IPS DF 4.7 (cell line): ENCODE results near the gene MCF2L2.

Experiments
- DNase-seq: peaks from one replicate; pipeline ENCODE4 v3.0.0-alpha.2; 2013; ENCODE audit warnings: low spot score; ENCODE audit errors: extremely low read depth

The MCF2L2 gene

DNA sequence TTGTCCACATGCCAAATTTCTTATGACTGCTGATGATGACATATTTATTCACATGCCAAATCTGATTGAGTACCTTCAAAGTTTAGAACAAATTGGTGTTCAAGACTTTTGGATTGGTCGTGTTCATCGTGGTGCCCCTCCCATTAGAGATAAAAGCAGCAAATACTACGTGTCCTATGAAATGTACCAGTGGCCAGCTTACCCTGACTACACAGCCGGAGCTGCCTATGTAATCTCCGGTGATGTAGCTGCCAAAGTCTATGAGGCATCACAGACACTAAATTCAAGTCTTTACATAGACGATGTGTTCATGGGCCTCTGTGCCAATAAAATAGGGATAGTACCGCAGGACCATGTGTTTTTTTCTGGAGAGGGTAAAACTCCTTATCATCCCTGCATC, 158.1 kb downstream of the MCF2L2 start:
- no peak for DNase-seq

DNA sequence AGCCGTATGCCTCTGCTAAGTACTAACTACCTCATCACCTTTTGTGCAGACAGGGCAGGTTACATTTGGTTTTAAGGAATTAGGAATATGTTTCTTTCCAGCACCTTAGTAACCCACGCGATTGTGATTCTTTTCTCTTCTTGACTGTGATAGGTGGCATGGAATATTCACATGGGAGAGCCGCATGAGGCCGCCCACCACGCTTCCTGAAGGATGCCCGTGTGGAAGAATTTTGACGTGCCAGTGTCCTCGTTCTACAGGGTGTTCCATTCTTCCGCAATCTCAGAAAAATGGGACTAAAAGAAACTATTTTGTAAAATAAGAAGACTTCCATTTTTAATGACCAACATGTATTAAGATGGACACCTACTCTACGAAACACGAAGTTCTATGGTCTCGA, 159.1 kb downstream of the MCF2L2 start:
- DNase-seq: no peak

DNA sequence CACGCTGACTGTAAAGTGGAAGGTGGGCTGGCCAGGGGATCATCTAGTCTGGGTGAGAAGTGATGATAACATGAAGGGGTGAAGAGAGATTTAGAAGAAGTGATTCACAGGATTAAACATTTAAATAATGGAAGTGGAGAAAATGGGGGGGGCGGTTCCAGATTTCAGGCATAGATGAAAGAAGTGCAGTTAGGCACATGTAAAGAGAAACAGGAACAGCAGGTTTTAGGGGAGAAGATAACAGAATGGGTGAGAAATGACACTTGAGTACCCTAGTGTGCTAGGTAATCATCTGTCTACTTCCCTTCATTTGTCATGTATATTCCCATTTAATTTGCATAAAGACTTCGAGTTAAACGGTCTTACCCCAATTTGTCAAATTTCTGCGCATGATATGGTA, 160.1 kb downstream of the MCF2L2 start:
- no peak for DNase-seq

DNA sequence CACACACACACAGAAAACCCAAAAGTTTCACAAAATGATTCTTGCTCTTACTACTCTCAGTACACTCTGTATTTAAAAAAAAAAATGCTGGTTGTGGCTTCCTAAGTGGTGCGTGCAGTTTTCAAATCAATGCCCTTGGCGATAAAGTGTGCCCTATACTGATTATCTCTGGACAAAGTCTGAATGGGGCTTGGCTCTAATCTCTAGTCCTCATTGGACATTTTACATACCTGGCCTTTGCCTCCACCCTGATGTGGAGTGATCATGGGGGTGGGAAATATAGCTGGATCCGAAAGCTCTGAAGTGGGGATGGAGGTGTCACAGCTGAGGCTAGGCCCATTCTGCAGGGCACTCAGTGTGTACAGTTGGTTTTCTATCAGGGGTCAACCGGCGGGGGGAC, 161.3 kb downstream of the MCF2L2 start:
- DNase-seq: no peak

DNA sequence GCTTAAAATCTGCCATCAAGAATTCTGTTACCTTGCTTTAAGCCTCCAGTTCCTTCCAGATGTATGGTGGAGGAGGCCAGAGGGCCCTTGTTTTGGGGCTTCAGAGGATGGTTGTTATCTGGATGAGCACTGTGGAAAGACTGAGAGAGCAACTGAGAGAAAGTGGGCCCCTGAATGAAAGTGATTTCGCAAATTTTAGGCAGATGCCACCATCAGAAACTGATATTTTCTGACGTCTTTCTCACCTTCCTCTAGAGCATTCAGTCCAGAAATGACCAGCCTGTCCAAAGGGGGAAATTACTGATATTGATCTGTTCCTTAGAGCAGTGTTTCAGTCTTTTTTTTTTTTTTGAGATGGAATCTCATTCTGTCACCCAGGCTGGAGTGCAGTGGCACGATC, 162.0 kb downstream of the MCF2L2 start:
- no peak for DNase-seq

DNA sequence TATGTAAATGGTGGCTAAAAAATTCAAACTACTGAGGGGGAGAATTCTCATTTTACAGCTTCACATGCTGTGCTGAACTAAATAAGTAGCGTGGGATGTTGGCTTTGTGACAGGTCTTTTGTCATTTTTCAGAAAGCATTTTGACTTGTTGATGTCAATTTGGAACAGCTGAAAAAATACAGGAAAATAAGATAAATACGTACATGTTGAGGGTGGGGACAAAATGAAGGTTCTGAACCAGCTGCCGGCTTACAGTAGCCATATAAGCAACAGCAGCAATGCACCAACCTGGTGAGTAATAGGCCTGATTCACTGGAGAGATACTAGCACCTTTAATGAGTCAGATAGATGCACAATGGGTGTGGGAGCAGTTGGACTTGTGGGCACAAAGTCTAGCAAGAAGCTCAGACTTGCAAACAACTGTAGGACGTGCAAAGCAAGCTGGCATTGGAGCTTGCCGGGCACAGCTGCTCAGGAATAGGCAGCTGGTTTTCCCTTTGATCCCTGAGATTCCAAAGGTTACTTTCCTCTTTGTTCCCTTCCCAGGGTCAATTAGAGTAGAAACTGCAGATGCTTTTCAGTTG, 162.5 kb downstream of the MCF2L2 start:
- no peak for DNase-seq

DNA sequence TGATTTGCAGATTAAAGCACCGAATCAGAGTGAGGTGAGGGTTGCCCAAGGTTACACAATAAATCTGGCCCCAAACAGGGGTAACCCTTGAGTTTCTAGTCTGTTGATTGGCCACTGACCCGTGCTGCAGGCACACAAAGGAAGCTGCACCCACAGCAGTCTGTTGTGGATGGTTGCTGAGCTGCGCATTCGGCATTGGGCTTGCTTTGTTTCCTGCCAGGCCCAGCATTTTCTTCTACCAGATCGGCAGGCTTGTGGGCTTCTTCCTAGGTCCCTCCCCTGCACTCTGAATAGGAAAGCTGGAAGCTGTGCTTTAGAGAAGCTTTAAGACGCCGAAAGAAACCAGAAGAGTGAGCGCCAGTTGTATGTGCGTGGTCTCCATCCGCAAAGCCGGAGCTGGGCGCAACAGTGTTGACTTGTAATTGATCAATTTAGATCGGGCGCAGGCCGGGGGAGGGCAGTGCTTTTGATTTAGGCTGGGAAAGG, 163.2 kb downstream of the MCF2L2 start:
- DNase-seq: no peak

DNA sequence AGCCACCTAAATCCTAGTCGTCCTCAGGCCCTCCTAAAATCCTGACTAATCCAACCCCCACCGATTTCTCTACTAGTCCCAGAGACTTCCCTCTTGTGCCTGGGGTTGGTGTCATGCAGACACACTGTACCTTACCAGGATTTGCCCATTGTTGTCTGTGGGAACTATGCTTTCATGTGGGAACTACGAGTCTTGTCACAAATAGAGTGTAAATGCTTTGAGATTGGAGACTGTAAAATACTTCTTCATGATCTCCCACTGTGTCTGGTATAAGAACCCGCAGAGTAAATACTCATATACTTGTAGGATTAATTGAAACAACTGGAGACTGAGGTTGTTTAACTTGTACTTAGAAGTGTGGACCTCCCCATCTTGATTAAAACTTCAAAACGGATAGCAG, 164.2 kb downstream of the MCF2L2 start:
- DNase-seq: no peak

DNA sequence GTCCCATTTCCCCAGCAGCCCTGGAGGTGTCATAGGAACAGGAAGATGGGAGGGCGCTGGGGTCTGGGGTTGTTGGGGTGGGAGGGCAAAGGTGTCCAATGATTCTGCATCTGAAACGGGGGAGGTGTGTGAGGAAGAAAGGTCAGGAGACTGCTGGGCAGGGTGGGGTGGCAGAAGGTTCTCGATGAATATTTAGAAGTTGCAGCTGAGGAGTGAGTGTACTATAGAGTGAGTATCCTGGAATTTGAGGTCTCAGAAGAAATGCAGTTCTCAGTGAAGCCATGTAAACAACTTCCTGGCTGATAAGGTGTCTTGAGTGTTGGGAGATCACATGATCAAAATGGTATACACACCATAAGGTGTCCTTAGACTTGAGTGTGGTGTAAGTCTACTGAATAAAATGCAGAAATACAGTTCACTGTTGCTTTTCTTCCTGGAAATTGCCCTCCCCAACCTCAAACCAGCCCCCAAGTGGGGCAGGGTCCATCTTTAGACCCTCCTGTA, 165.5 kb downstream of the MCF2L2 start:
- DNase-seq: no peak

DNA sequence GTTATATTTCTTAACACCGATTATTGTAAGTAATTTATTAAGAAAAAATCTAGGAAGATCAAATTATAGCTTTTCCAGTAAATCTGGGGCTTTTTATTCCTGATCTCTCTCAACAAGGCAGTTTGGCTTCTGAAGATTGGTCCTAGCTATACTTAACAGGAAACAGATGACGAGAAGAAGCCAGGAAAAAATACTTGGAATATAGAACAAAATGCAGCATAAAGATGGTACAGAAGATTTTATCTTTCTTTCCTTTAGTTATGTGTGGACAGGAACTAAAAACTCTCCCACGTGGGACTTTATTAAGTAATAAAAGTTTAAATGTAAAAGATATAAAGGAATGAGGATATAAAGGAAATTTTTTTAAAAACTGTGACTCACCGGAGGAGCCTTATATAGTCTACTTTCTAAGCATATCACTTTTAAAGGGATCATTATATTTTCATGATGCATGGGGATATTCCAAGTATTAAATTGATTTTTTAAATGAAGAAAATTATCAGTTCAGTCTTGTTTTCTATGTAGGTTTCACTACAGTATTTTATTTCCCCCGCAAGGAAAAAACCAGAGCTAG, 167.2 kb downstream of the MCF2L2 start:
- no peak for DNase-seq

DNA sequence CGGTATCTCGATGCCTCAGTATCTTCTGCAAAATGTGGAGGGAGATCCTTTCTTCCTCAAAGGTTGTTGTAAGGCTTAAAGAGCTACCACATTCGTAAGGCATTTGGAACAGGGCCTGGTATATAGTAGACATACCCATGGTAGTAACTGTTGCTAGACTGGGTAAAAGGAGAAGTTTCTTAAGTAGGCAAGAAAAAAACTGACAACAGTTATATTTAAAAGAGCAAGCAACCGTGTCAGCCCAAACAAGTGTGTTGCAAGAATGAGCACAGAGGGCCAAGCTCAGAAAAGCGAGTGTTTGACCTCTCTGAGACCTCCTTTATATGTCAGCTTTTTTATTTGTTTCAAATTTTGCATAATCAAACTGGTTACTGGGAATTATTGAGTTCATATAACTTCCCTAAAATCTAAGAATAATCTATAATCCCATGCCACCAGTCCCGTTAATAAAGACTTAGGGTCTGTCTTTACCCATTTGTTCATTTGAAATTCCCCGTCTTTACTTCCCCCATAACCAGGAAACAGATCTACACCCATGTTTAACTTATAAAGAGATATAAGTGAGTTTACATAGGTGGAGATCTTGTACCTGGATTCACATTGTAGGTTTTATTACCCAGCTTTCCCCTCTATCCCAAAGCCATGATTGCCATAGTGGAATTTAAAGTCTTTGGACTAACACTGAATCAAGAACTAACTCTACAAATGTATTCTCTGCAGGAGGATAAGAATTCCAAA, 168.1 kb downstream of the MCF2L2 start:
- no peak for DNase-seq

DNA sequence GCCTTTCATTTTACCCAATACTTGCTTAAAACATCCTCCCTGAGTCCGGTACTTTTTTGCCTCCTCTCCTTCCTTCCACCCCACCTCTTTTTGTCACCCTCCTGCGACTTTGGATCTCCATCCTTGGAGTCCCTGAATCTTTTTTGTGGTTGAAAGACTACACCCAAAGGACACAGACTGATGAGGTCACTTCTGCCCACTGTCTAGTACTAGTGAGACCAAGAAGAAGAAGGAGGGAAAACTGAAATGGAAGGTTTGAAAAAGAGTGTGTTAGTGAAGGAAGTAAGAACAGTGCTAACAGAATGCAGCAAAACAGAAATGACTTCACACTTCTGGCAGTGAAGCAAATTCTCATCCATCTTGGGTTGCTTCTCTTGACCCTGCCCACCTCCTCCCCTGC, 168.8 kb downstream of the MCF2L2 start:
- DNase-seq: no peak

DNA sequence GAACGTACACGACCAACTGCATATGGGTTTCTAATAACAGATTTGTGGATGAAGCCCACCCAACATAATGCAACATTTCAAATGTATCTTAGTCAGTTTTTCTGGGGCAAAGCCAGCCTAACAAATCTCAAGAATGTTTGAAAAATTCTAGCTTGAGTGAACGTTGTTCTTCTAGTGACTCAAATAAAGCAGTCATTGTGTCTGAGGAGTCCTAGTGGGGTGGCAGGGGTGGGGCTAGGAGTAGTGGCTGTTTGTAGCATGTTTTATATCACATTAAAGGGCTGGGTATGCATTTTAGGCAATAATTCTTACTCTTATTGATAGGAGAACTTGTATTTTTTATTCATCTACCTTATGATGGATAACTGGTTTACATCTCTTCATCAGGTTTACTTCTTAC, 169.3 kb downstream of the MCF2L2 start:
- no peak for DNase-seq

DNA sequence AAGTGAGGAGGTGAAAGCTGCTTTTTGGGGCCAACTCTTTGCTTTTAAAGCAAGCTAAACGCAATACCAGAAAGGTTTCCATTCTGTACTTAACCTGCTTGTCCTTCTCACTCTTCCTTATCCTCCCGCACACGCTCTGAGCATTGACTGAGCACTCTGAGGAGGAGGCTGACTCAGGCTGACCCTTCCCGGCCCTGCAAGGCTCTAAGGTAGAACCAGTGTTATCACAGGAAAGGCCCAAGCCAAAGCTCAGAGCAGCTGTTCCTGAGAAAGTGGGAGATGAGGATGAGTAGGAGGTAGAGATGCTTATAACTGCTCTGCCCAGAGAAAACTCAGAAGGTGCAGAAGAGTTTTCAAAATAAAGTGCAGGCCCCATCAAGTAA, 173.1 kb downstream of the MCF2L2 start:
- no peak for DNase-seq

DNA sequence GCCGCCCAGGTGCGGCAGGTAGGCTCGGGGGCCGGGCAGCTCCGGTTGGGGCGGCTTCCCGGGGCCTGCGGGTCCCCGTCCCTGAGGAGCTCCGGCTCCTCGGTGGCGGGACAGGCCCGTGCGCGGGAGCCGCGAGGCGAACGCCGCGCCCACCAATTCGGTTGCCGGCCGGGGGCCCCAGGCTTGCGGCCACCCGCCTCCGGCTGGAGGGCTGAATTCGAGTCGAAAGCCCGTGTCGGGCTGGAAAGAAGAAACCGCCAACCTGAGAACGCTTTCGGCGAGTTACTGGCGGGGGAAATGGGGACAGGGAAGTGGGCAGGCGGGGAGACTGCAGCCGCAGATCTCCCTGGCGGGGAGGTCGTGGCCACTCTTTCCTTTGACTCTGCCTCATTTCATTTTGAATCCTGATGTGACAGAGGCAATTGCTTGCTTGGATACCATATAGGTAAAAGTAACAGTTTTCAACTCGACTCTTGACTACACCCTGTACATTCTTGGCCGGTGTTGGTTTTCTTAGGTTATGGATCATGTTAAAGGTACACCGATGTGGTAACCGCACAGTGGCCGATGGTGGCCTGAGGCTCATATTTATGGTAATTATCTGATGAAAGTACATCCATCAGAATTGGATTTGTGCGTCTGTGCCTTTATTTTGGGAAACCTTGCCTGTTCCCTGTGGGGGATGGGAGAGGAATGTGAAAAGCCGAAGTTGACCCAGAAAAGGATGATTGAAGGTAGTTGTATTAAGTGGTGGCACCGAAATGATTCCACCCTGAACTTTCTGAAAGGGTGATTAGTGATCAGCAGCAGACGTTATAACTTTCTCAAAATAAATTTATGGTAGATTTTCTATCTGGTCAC, 173.7 kb downstream of the MCF2L2 start:
- no peak for DNase-seq

DNA sequence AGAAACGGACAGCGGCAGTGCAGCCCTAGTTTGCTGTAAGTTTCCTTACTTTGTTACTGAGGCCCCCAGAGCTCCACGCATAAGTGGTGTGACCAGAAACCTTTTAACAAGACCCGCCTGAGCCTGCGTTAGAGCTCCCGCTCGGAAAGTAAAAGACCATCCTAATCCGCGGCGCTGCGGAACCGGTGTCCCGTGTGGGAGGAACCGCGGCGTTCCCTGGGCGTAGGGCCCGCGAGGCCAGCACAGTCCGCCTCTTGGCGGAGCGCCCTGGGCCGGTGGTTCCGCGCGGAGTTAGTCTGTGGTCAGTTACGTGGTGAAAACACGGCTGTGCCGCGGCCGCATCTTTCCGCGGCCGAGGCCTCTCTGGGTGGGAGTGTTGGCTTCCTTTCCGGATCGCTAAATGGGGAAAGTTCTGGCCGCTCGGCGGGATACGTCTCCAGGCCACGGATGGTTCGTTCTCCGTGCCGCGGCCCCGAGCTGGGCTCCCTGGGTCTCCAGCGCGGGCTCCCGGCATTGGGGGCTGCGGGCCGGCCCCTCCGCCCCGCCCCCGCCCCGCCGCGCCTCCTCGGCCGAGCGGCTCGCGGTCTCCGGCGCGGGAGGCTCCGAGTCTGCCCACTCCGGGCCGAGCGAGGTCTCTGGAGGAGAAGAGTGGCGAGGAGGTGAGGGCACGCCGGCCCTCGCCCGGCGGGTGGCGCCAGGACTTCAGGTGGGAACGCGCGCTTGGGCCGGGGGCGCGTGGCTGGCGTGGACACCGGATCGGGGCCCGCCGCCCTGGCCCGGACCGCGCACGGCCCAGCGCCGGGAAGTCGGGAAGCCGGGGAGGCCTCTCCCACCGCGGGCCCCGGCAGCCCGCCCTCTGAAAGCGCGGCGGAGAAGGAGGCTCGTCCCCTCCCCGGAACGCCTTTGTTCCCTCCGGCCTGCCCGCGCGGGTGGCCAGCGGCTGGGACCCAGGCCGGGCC, 174.6 kb downstream of the MCF2L2 start:
- DNase-seq: no peak

DNA sequence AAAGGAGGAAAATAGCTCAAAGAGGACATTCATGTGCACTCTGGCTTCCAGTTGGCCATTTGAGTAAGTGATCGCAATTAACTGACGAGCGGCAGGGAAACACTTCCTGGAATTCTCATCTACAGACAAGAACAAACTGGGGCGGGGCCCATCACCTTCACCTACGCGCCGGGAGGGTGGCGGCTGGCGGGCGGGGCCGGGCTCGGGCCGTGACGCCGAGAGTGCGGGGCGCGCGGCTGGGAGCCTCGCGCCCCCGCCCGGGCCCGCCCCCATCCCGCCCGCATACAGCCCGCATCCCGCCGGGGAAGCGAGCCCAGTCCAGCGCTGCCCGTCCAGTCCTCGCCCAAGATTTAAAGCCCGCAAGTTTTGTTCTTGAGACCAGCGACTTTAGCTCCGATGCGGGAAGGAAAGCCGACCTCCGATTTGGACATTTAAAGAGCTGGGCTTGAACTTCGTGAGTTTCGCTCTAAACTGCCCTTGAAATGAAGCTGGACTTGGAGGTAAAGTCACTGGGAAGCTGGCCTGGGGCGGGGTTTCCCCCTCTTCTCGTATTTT, 175.4 kb downstream of the MCF2L2 start, which contains the start of gene B3GNT5:
Gene B3GNT5 (plus strand): TSS at position 281 of the 555 bp plus-strand sequence. CDS start 16,546 bp downstream, outside the sequence.
- no peak for DNase-seq

DNA sequence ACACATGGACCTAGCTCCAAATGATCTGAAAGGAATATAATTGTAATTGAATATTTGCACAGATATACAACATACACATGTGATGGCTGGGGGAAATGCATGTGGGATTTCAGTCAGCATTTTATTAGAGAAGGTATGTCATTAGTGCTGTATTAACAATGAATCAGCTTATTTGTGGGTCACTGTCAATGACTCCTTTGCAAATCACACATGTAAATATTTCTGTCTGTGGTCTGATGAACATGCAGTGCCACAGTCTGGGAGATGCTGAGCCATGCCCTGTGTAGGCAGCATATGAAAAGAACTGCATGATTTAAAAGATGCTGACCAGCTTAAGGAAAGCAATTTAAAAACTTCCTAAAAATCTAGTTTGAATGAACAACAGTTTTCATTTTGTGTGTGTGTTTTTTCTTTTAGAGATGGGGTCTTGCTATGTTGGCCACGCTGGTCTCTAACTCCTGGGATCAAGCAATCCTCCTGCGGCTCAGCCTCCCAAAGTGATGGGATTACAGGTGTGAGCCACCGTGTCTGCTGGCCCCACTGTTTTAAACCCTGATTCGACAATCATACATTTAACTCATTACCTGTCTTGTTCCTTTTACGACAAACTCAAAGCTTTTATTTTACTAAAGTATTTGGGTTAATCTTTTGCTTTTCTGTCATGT, 176.2 kb downstream of the MCF2L2 start:
- DNase-seq: no peak

DNA sequence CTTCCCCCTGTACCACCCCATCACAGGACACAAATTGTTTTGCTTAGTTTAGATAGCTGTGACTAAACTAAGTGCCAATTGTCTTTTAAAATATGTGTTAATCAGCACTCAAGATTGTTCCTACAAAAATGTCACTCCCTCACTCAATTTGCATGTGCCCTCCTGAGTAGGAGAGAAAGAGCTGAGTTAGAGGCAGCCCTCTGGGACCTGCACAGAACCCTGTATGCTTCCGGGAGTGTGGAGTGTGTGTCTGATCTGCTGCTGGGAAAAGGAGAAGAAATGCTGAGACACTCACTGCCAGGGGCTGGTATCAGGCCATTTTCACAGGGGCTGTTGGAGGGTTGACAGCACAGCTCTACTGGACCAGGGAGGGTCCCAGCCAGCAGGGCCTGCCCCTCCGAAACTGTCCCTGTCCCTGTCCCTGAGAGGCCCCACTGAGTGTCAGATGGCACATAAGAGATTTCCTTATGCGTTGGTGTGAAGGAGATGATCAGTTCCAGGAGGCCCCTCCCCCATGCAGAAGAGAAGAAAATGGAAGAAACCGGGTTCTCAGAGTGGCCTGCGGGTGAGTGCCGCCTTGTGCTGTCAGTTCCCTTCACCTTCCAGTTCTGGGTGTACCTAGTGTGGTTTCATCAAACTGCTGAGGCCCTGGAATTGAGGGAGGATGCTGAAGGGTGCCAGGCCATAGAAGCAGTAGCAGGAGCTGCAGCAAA, 179.3 kb downstream of the MCF2L2 start:
- DNase-seq: no peak
